Naive thymus-derived CD4-positive, alpha-beta T cell (primary cell): ENCODE measurements around the gene UVRAG. TPM values are rescaled to one million over a fixed set of nuclear protein-coding genes. Genes with fewer than 3 reads are reported as not detected.

Source experiments
- ATAC-seq: fragments of 150-1000 bp; cut with Tn5 transposase; 2 replicates; pipeline ENCODE4 v1.10.0; 2021; ENCODE audit warnings: mild to moderate bottlenecking, moderate library complexity
- CTCF ChIA-PET: fragments of 350-600 bp; sonication (Branson Sonifier 250); formaldehyde crosslinking; loops from one replicate; lab custom pipeline; 2021; ENCODE audit warnings: antibody characterized with exemption; lab: Charles Lee
- POLR2A ChIA-PET: fragments of 350-600 bp; sonication (Branson Sonifier 250); formaldehyde crosslinking; loops from one replicate; lab custom pipeline; 2021; ENCODE audit warnings: antibody characterized with exemption, inconsistent platforms; lab: Charles Lee
- DNase-seq, 9 donors: peaks; one replicate each; pipeline versions ENCODE4 v3.0.0 to v3.0.0-alpha.2; 2020 to 2022; ENCODE audit warnings: mixed read lengths in 1 of 9
- H3K27ac ChIP-seq: one replicate; pipeline ENCODE4 v1.7.0; 2013; ENCODE audit warnings: mild to moderate bottlenecking, low read depth, low read length, moderate library complexity
- H3K27me3 ChIP-seq, 2 donors: one replicate each; pipeline ENCODE4 v1.7.0; 2013; ENCODE audit warnings: low read length in 2 of 2, mild to moderate bottlenecking in 2 of 2, moderate library complexity in 2 of 2; ENCODE audit not compliant: control insufficient read depth in 2 of 2, insufficient read depth in 2 of 2
- H3K36me3 ChIP-seq, 3 experiments: 1 replicate in 2 of 3; 2 replicates in 1 of 3; pipeline ENCODE4 v1.7.0; 2013; ENCODE audit warnings: low read length in 3 of 3, mild to moderate bottlenecking in 3 of 3, moderate library complexity in 1 of 3; ENCODE audit not compliant: insufficient read depth in 3 of 3, control insufficient read depth in 2 of 3
- H3K4me1 ChIP-seq, 2 donors: one replicate each; pipeline ENCODE4 v1.7.0; 2013; ENCODE audit warnings: low read length in 2 of 2, mild to moderate bottlenecking in 2 of 2, moderate library complexity in 1 of 2; ENCODE audit not compliant: control insufficient read depth in 2 of 2, insufficient read depth in 2 of 2
- H3K4me3 ChIP-seq: 2 replicates; pipeline ENCODE4 v1.7.0; 2013; ENCODE audit warnings: mild to moderate bottlenecking, low read length
- H3K9me3 ChIP-seq, 3 experiments: 1 replicate in 2 of 3; 2 replicates in 1 of 3; pipeline ENCODE4 v1.7.0; 2013; ENCODE audit warnings: low read length in 3 of 3; ENCODE audit not compliant: control insufficient read depth in 2 of 3
- H3K27ac Mint-ChIP-seq, 9 donors: one replicate each; pipeline ENCODE4 v1.8.0; 2020 to 2022; ENCODE audit warnings: mixed read lengths in 9 of 9, mild to moderate bottlenecking in 8 of 9, moderate library complexity in 5 of 9, inconsistent platforms in 2 of 9
- H3K27me3 Mint-ChIP-seq, 5 donors: one replicate each; pipeline ENCODE4 v1.8.0; 2021 to 2022; ENCODE audit warnings: mixed read lengths in 5 of 5, mild to moderate bottlenecking in 1 of 5
- H3K36me3 Mint-ChIP-seq, 5 donors: one replicate each; pipeline ENCODE4 v1.8.0; 2020 to 2022; ENCODE audit warnings: mixed read lengths in 5 of 5, mild to moderate bottlenecking in 3 of 5, inconsistent platforms in 1 of 5
- H3K4me1 Mint-ChIP-seq, 7 donors: one replicate each; pipeline ENCODE4 v1.8.0; 2020 to 2022; ENCODE audit warnings: mixed read lengths in 7 of 7, mild to moderate bottlenecking in 3 of 7, inconsistent platforms in 1 of 7
- H3K4me3 Mint-ChIP-seq, 10 donors: one replicate each; pipeline ENCODE4 v1.8.0; 2020 to 2022; ENCODE audit warnings: mild to moderate bottlenecking in 10 of 10, mixed read lengths in 10 of 10, moderate library complexity in 6 of 10, inconsistent platforms in 2 of 10
- H3K9me3 Mint-ChIP-seq, 11 donors: one replicate each; pipeline ENCODE4 v1.8.0; 2020 to 2022; ENCODE audit warnings: mixed read lengths in 11 of 11, mild to moderate bottlenecking in 4 of 11, inconsistent platforms in 1 of 11, moderate library complexity in 1 of 11
- intact Hi-C, 2 donors: fragments of 100-400 bp; cut with micrococcal nuclease; formaldehyde crosslinking; loops; one replicate each; pipeline ENCODE4 v1.15.1; 2023
- polyA plus RNA-seq, 2 donors: library from polyadenylated mRNA; unstranded; fragments of 300-500 nt; fragmentation: Illumina TruSeq; gene quantifications; one replicate each; pipeline ENCODE4 v1.2.3, GENCODE V29; 2021
- total RNA-seq, 6 experiments: library from RNA in 5 of 6; stranded (reverse) in 5 of 6; gene quantifications; 1 replicate in 5 of 6; 2 replicates in 1 of 6; pipeline ENCODE4 v1.2.3 and lab custom pipeline; 2021 to 2026

The UVRAG gene
- total and polyA plus RNA-seq, 7 experiments from 2014 or later = 12.3 to 46.1 (median 24.6) TPM

DNA sequence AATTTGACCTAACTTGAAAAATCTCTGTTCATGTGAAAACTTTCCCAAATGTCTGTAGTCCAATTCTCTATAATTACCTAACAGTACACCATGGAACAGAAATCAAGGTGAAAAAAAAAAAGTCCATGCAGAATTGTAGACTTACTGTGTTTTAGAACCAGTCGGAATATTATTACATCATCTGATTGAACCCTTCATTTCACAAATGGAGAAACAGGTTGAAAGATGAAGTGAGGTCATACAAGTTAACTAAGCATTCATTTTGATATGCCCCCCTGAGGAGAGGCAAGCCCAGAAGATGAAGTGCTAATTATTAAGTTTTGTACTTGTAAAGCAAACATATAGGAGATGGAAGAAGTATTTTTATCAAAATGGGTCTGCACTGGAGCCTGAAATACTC lies 211.9 kb downstream of the UVRAG start:
- H3K4me1 ChIP-seq = no peaks in the 10 kb centered on the region
- no peaks in the 10 kb centered on the region for H3K27me3 ChIP-seq
- H3K4me3 ChIP-seq = no peak overlapping the region
- Mint-ChIP-seq H3K27ac (no peak overlapping the region), H3K4me3 (no peak overlapping the region), H3K27me3 (no peaks in the 10 kb centered on the region), H3K9me3 (peaks cover 0 to 5% (median 0%) of the 10 kb centered on the region in 11 donors), H3K4me1 (peaks cover 0 to 9% (median 4%) of the 10 kb centered on the region in 7 donors), H3K36me3 (peaks cover 10 to 81% (median 43%) of the 10 kb centered on the region in 5 donors)
- ChIA-PET CTCF (no interaction called here), POLR2A (no interaction called here)
- no peaks in the 10 kb centered on the region for H3K9me3 ChIP-seq
- H3K27ac ChIP-seq = no peak overlapping the region
- intact Hi-C loops = no loop called here
- ATAC-seq (no peak), DNase-seq (no peak)
- no peaks in the 10 kb centered on the region for H3K36me3 ChIP-seq

GRCh38 chr11:76030286-76030685 lies 215.3 kb downstream of the UVRAG start:
- CTCF ChIA-PET = no interaction called here

GRCh38 chr11:76030968-76031590 lies 216.1 kb downstream of the UVRAG start:
- POLR2A ChIA-PET = no interaction called here
- peak overlapping the region in 1 of 9 donors; percentile 17 for H3K27ac Mint-ChIP-seq
- H3K4me3 Mint-ChIP-seq = no peak overlapping the region
- no peak for DNase-seq
- H3K9me3 Mint-ChIP-seq = no peaks in the 10 kb centered on the region
- no peaks in the 10 kb centered on the region for H3K9me3 ChIP-seq
- peaks cover 0 to 4% (median 0%) of the 10 kb centered on the region in 7 donors for H3K4me1 Mint-ChIP-seq
- H3K36me3 ChIP-seq = no peaks in the 10 kb centered on the region
- H3K27ac ChIP-seq = no peak overlapping the region
- no peak overlapping the region for H3K4me3 ChIP-seq
- intact Hi-C loops = no loop called here
- CTCF ChIA-PET = no interaction called here
- H3K4me1 ChIP-seq = no peaks in the 10 kb centered on the region
- no peaks in the 10 kb centered on the region for H3K27me3 Mint-ChIP-seq
- no peak for ATAC-seq
- H3K27me3 ChIP-seq = no peaks in the 10 kb centered on the region
- H3K36me3 Mint-ChIP-seq = peaks cover 10 to 49% (median 28%) of the 10 kb centered on the region in 5 donors

More at GRCh38 chr11:76030286-76030685, 215.3 kb downstream of the UVRAG start:
- intact Hi-C loops = no loop called here
- no peaks in the 10 kb centered on the region for H3K27me3 Mint-ChIP-seq
- no peak overlapping the region for H3K4me3 Mint-ChIP-seq
- Histone ChIP-seq H3K4me3 (no peak overlapping the region), H3K27me3 (no peaks in the 10 kb centered on the region), H3K9me3 (no peaks in the 10 kb centered on the region), H3K27ac (no peak overlapping the region), H3K4me1 (no peaks in the 10 kb centered on the region), H3K36me3 (no peaks in the 10 kb centered on the region)
- H3K9me3 Mint-ChIP-seq = no peaks in the 10 kb centered on the region
- no peak overlapping the region for H3K27ac Mint-ChIP-seq
- DNase-seq (no peak), ATAC-seq (no peak)
- peaks cover 0 to 4% (median 0%) of the 10 kb centered on the region in 7 donors for H3K4me1 Mint-ChIP-seq
- H3K36me3 Mint-ChIP-seq = peaks cover 10 to 52% (median 28%) of the 10 kb centered on the region in 5 donors
- POLR2A ChIA-PET = no interaction called here

GRCh38 chr11:76033699-76034098 lies 218.7 kb downstream of the UVRAG start:
- no peaks in the 10 kb centered on the region for H3K9me3 ChIP-seq
- H3K27ac ChIP-seq = no peak overlapping the region
- intact Hi-C loops = no loop called here
- Mint-ChIP-seq H3K36me3 (peaks cover 4 to 38% (median 27%) of the 10 kb centered on the region in 5 donors), H3K9me3 (peaks cover 0 to 2% (median 0%) of the 10 kb centered on the region in 11 donors), H3K27me3 (no peaks in the 10 kb centered on the region), H3K4me3 (no peak overlapping the region), H3K27ac (no peak overlapping the region), H3K4me1 (peaks cover 0 to 4% (median 0%) of the 10 kb centered on the region in 7 donors)
- H3K27me3 ChIP-seq = no peaks in the 10 kb centered on the region
- no peak for ATAC-seq
- CTCF ChIA-PET = no interaction called here
- H3K4me1 ChIP-seq = no peaks in the 10 kb centered on the region
- no peak for DNase-seq
- H3K36me3 ChIP-seq = no peaks in the 10 kb centered on the region
- H3K4me3 ChIP-seq = no peak overlapping the region
- POLR2A ChIA-PET = no interaction called here

DNA sequence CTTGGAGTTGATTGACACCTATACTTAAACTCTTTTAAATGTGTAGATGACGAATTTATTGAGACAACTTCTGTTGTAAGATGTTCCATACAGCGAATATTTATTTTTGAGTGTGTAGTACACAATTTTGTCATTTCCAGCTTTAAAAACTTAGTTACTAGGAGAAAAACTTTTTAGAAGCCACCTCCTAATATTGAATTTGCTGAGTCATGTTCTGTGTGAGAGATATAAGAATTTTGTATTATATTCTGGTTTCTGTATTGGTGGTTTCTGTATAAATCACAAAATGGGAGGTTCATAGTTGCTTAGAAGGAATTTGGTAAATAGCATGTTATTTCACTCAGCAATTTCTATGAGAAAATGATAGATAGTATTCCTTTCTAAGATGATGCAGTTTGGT lies 220.0 kb downstream of the UVRAG start:
- ChIA-PET CTCF (no interaction called here), POLR2A (no interaction called here)
- ATAC-seq (no peak), DNase-seq (no peak)
- Mint-ChIP-seq H3K36me3 (peaks cover 0 to 36% (median 24%) of the 10 kb centered on the region in 5 donors), H3K27ac (no peak overlapping the region), H3K4me1 (peaks cover 0 to 4% (median 0%) of the 10 kb centered on the region in 7 donors), H3K4me3 (no peak overlapping the region), H3K9me3 (peaks cover 0 to 2% (median 0%) of the 10 kb centered on the region in 11 donors), H3K27me3 (no peaks in the 10 kb centered on the region)
- no peak overlapping the region for H3K4me3 ChIP-seq
- H3K27ac ChIP-seq = no peak overlapping the region
- no peaks in the 10 kb centered on the region for H3K4me1 ChIP-seq
- no peaks in the 10 kb centered on the region for H3K36me3 ChIP-seq
- H3K27me3 ChIP-seq = no peaks in the 10 kb centered on the region
- H3K9me3 ChIP-seq = no peaks in the 10 kb centered on the region
- intact Hi-C loops = no loop called here

DNA sequence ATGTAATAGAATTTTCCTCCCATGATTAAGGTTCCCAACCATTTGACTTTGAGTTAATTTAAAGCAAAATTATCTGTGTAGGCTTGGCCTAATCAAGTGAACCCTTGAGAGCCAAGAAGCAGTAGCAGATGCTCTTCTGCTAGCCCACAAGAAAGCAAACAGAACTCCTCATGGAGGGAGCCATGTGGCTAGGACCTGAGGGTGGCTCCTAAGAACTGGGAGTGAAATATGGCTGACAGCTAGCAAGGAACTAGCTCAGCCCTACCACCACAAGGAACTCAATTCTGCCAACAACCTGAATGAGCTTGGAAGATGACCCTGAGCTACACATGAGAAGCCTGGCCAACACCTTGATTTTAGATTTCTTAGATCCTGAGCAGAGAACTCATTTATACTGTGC lies 223.6 kb downstream of the UVRAG start:
- ChIA-PET POLR2A (no interaction called here), CTCF (no interaction called here)
- no peaks in the 10 kb centered on the region for H3K27me3 ChIP-seq
- no peak overlapping the region for H3K4me3 ChIP-seq
- no peak overlapping the region for H3K27ac ChIP-seq
- Mint-ChIP-seq H3K4me1 (peaks cover 0 to 7% (median 0%) of the 10 kb centered on the region in 7 donors), H3K4me3 (no peak overlapping the region), H3K36me3 (peaks cover 1 to 47% (median 30%) of the 10 kb centered on the region in 5 donors), H3K27ac (no peak overlapping the region), H3K9me3 (peaks cover 0 to 2% (median 0%) of the 10 kb centered on the region in 11 donors), H3K27me3 (no peaks in the 10 kb centered on the region)
- H3K9me3 ChIP-seq = no peaks in the 10 kb centered on the region
- H3K4me1 ChIP-seq = no peaks in the 10 kb centered on the region
- intact Hi-C loops = no loop called here
- no peaks in the 10 kb centered on the region for H3K36me3 ChIP-seq
- ATAC-seq (no peak), DNase-seq (no peak)

GRCh38 chr11:76041208-76041607 lies 226.2 kb downstream of the UVRAG start:
- Mint-ChIP-seq H3K36me3 (peaks cover 1 to 65% (median 46%) of the 10 kb centered on the region in 5 donors), H3K27ac (no peak overlapping the region), H3K4me1 (peaks cover 0 to 7% (median 0%) of the 10 kb centered on the region in 7 donors), H3K9me3 (peaks cover 0 to 24% (median 9%) of the 10 kb centered on the region in 11 donors), H3K4me3 (no peak overlapping the region), H3K27me3 (no peaks in the 10 kb centered on the region)
- no peaks in the 10 kb centered on the region for H3K9me3 ChIP-seq
- POLR2A ChIA-PET = interaction anchor here (0.6 kb wide), 1 partner anchor 105 kb away, joined by 3 read pairs; no protein-coding TSS in a partner anchor
- no peak for ATAC-seq
- no peak overlapping the region for H3K4me3 ChIP-seq
- CTCF ChIA-PET = no interaction called here
- H3K27me3 ChIP-seq = no peaks in the 10 kb centered on the region
- H3K36me3 ChIP-seq = peaks cover 0 to 5% (median 0%) of the 10 kb centered on the region in 3 experiments
- no peak for DNase-seq
- H3K4me1 ChIP-seq = no peaks in the 10 kb centered on the region
- no peak overlapping the region for H3K27ac ChIP-seq
- intact Hi-C loops = no loop called here
